SW480 (cell line): Measurements from ENCODE around the gene ING5.

Experiments
- DNase-seq: peaks from one replicate; pipeline ENCODE4 v3.0.0-alpha.2; 2016; ENCODE audit warnings: low spot score

Gene ING5

DNA sequence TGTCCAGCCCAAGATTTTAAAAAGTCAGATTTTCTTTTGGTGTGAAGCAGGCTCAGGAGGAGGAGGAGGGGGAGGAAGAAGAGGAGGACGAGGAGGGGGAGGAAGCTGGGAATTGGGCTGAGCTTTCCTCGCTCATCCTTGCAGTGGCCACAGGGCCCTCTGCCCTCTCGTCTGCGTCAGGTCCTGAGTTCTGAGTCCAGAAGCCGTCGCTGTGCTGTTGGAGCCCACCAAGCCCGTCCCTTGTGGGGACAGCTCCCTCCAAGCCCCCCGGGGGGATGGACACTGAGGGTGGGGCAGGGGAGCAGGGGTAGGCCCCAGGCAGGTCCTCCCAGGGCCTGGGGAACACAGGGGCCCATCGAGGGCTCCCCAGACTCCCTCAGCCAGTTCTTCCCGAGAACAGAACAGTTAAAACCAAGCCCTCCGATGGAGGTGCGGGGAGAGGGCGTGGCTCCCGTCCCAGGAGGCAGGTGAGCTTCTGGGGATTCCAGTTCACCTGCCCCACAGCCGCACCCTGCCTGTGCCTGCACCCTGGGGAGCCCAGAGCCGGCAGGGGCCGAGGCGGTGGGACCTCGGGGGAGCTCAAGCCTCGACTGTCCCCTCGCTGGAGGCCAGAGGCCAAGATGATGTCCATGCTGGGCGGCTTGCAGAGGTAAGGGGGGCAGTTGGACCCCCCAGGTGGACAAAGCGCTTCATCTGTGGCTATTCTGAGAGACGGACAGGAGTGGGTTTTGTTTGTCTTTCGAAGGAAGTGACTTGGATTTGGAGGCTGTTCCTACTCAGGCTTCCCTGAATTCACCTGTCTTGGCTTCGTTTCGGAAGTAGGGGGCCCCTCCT is 74.7 kb downstream of the ING5 start, which contains the start of gene GAL3ST2:
Gene GAL3ST2 (plus strand): TSS at position 487 of the 834 bp plus-strand sequence. CDS start 134 bp downstream, at position 621.
- DNase-seq: no peak

GRCh38 chr2:241777170-241777685 is 75.4 kb downstream of the ING5 start:
- no peak for DNase-seq

GRCh38 chr2:241777686-241778627 is 76.1 kb downstream of the ING5 start:
- DNase-seq: no peak
